ENCODE data around the gene HOMER3.

The HOMER3 gene

GRCh38 chr19:18951721-18952281 is 10.8 kb upstream of the HOMER3 start:
- Histone ChIP-seq H3K9me2 (ENCODE audit: low read depth, low read length) (no peaks in the 10 kb centered on the region), H3F3A (ENCODE audit: insufficient read depth, low read length) (no peaks in the 10 kb centered on the region), H4K20me1 (ENCODE audit: insufficient read depth, low read length) (no peaks in the 10 kb centered on the region), H3K36me3 (ENCODE audit: insufficient read depth, low read length) (no peaks in the 10 kb centered on the region; the same call in 1 of the 2 replicates), H3K4me2 (ENCODE audit: low read length) (no peak overlapping the region), H3K4me1 (ENCODE audit: insufficient read depth, low read length, severe bottlenecking) (peaks cover 10% of the 10 kb centered on the region), H3K9ac (ENCODE audit: low read length) (no peak overlapping the region), H3K27me3 (ENCODE audit: insufficient read depth, low read length) (peaks cover 6% of the 10 kb centered on the region; the same call in 1 of the 2 replicates), H3K79me2 (ENCODE audit: insufficient read depth, low read length) (no peaks in the 10 kb centered on the region), H3K4me3 (ENCODE audit: low read depth, low read length, poor library complexity, severe bottlenecking) (no peak overlapping the region), H2AFZ (ENCODE audit: low read length) (no peak overlapping the region), H3K9me3 (ENCODE audit: low read length) (no peaks in the 10 kb centered on the region), H3K27ac (ENCODE audit: low read depth, low read length, poor library complexity, severe bottlenecking) (no peak overlapping the region)
- no peak for TF ChIP-seq EZH2 (IDR thresholded peaks at IDR 0.05; ENCODE audit: borderline replicate concordance, low read length)
- TF ChIP-seq, protein P1, sequence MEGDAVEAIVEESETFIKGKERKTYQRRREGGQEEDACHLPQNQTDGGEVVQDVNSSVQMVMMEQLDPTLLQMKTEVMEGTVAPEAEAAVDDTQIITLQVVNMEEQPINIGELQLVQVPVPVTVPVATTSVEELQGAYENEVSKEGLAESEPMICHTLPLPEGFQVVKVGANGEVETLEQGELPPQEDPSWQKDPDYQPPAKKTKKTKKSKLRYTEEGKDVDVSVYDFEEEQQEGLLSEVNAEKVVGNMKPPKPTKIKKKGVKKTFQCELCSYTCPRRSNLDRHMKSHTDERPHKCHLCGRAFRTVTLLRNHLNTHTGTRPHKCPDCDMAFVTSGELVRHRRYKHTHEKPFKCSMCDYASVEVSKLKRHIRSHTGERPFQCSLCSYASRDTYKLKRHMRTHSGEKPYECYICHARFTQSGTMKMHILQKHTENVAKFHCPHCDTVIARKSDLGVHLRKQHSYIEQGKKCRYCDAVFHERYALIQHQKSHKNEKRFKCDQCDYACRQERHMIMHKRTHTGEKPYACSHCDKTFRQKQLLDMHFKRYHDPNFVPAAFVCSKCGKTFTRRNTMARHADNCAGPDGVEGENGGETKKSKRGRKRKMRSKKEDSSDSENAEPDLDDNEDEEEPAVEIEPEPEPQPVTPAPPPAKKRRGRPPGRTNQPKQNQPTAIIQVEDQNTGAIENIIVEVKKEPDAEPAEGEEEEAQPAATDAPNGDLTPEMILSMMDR (IDR thresholded peaks at IDR 0.05; ENCODE audit: low read length): no peak

GRCh38 chr19:18949858-18950257 is 8.8 kb upstream of the HOMER3 start:
- no peak overlapping the region for H3K9ac ChIP-seq (ENCODE audit: low read length)
- H3K9me2 ChIP-seq (ENCODE audit: low read depth, low read length): no peaks in the 10 kb centered on the region
- TF ChIP-seq, protein P1 (IDR thresholded peaks at IDR 0.05; ENCODE audit: low read length): no peak
- no peak for TF ChIP-seq EZH2 (IDR thresholded peaks at IDR 0.05; ENCODE audit: borderline replicate concordance, low read length)
- peaks cover 6% of the 10 kb centered on the region; the same call in 1 of the 2 replicates for H3K27me3 ChIP-seq (ENCODE audit: insufficient read depth, low read length)
- no peak overlapping the region for H3K27ac ChIP-seq (ENCODE audit: low read depth, low read length, poor library complexity, severe bottlenecking)
- H3F3A ChIP-seq (ENCODE audit: insufficient read depth, low read length): no peaks in the 10 kb centered on the region
- H2AFZ ChIP-seq (ENCODE audit: low read length): no peak overlapping the region
- peaks cover 14% of the 10 kb centered on the region for H3K4me1 ChIP-seq (ENCODE audit: insufficient read depth, low read length, severe bottlenecking)
- H3K9me3 ChIP-seq (ENCODE audit: low read length): no peaks in the 10 kb centered on the region
- H3K4me3 ChIP-seq (ENCODE audit: low read depth, low read length, poor library complexity, severe bottlenecking): no peak overlapping the region
- no peaks in the 10 kb centered on the region for H3K79me2 ChIP-seq (ENCODE audit: insufficient read depth, low read length)
- H3K36me3 ChIP-seq (ENCODE audit: insufficient read depth, low read length): no peaks in the 10 kb centered on the region; the same call in 1 of the 2 replicates
- H3K4me2 ChIP-seq (ENCODE audit: low read length): no peak overlapping the region
- H4K20me1 ChIP-seq (ENCODE audit: insufficient read depth, low read length): no peaks in the 10 kb centered on the region

DNA sequence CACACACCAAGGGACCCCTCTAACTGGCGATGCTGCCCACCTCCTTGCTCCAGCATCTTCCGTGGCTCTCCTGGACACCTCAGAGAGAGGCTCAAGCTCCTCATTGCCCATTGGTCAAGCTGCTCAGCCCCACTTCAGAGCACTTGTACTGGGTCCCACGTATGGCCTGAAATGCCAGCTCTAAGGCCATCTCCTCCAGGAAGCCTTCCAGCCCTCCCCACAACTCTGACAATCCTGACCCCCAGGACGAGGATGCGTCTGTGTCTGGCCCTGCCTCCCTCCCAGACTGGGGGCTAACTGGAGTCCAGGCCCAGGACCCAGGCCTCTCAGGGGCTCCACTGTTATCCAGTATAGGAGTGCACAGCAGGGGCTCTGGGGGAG is 7.9 kb upstream of the HOMER3 start:
- Histone ChIP-seq H3K36me3 (ENCODE audit: insufficient read depth, low read length) (no peaks in the 10 kb centered on the region; the same call in 1 of the 2 replicates), H3K4me1 (ENCODE audit: insufficient read depth, low read length, severe bottlenecking) (peaks cover 14% of the 10 kb centered on the region), H4K20me1 (ENCODE audit: insufficient read depth, low read length) (no peaks in the 10 kb centered on the region), H3K9me2 (ENCODE audit: low read depth, low read length) (no peaks in the 10 kb centered on the region), H3K9me3 (ENCODE audit: low read length) (no peaks in the 10 kb centered on the region), H3K27ac (ENCODE audit: low read depth, low read length, poor library complexity, severe bottlenecking) (no peak overlapping the region), H3K79me2 (ENCODE audit: insufficient read depth, low read length) (no peaks in the 10 kb centered on the region), H3K9ac (ENCODE audit: low read length) (no peak overlapping the region), H3K4me2 (ENCODE audit: low read length) (no peak overlapping the region), H2AFZ (ENCODE audit: low read length) (no peak overlapping the region), H3K4me3 (ENCODE audit: low read depth, low read length, poor library complexity, severe bottlenecking) (no peak overlapping the region), H3K27me3 (ENCODE audit: insufficient read depth, low read length) (peaks cover 6% of the 10 kb centered on the region; the same call in 1 of the 2 replicates), H3F3A (ENCODE audit: insufficient read depth, low read length) (no peaks in the 10 kb centered on the region)
- TF ChIP-seq, protein P1 (IDR thresholded peaks at IDR 0.05; ENCODE audit: low read length): no peak
- TF ChIP-seq EZH2 (IDR thresholded peaks at IDR 0.05; ENCODE audit: borderline replicate concordance, low read length): no peak

Measured in OCI-LY1 (cell line).